SK-N-SH treated with all-trans-retinoic acid at 6 μM for 48 hours (cell line): ENCODE results near the gene PIK3R4.

Experiments used
- ATAC-seq: fragments of 200-7000 bp; cut with Tn5 transposase; 3 replicates; pipeline ENCODE4 v1.9.1; 2020; ENCODE audit warnings: mild to moderate bottlenecking, moderate library complexity
- ARNTL ChIP-seq: fragments of 450-650 bp; formaldehyde crosslinking; IDR thresholded peaks from 2 replicates; pipeline ENCODE4 v1.5.0; 2020; ENCODE audit warnings: low read depth, mild to moderate bottlenecking, moderate library complexity, borderline replicate concordance
- BACH2 ChIP-seq: fragments of 250-450 bp; sonication (Bioruptor Pico); IDR thresholded peaks from 2 replicates; pipeline ENCODE4 v1.9.0; 2021; ENCODE audit warnings: mild to moderate bottlenecking, borderline replicate concordance
- CREB5 ChIP-seq: fragments of 250-450 bp; sonication (Bioruptor Pico); IDR thresholded peaks from 2 replicates; pipeline ENCODE4 v1.5.1; 2020; ENCODE audit warnings: low read depth, mild to moderate bottlenecking, moderate library complexity
- CSRNP3 ChIP-seq: fragments of 250-450 bp; sonication (Bioruptor Pico); IDR thresholded peaks from 2 replicates; pipeline ENCODE4 v1.5.1; 2021; ENCODE audit warnings: mild to moderate bottlenecking, moderate library complexity
- ESRRG ChIP-seq: fragments of 250-450 bp; sonication (Bioruptor Pico); IDR thresholded peaks from 2 replicates; pipeline ENCODE4 v1.6.1; 2021; ENCODE audit warnings: mild to moderate bottlenecking
- GLIS3 ChIP-seq: fragments of 250-450 bp; sonication (Bioruptor Pico); IDR thresholded peaks from 2 replicates; pipeline ENCODE4 v1.5.0; 2020; ENCODE audit warnings: mild to moderate bottlenecking, moderate library complexity
- ISL1 ChIP-seq: fragments of 250-450 bp; sonication (Bioruptor Pico); IDR thresholded peaks from 2 replicates; pipeline ENCODE4 v2.1.2; 2022; ENCODE audit warnings: mild to moderate bottlenecking, moderate library complexity
- OSR1 ChIP-seq: fragments of 250-450 bp; sonication (Bioruptor Pico); IDR thresholded peaks from 2 replicates; pipeline ENCODE4 v1.8.0; 2022; ENCODE audit warnings: moderate library complexity, mild to moderate bottlenecking, inconsistent platforms
- PATZ1 ChIP-seq: fragments of 250-450 bp; sonication (Bioruptor Pico); IDR thresholded peaks from 2 replicates; pipeline ENCODE4 v1.8.0; 2020; ENCODE audit warnings: mild to moderate bottlenecking, moderate library complexity, borderline replicate concordance
- PPARA ChIP-seq: fragments of 250-450 bp; sonication (Bioruptor Pico); IDR thresholded peaks from 2 replicates; pipeline ENCODE4 v1.5.0; 2020; ENCODE audit warnings: mild to moderate bottlenecking, borderline replicate concordance
- RARB ChIP-seq: fragments of 250-450 bp; sonication (Bioruptor Pico); IDR thresholded peaks from 2 replicates; pipeline ENCODE4 v1.8.0; 2021; ENCODE audit warnings: mild to moderate bottlenecking, moderate library complexity
- TCF4 ChIP-seq: fragments of 250-450 bp; sonication (Bioruptor Pico); IDR thresholded peaks from 2 replicates; pipeline ENCODE4 v1.8.0; 2021; ENCODE audit warnings: mild to moderate bottlenecking, moderate library complexity, borderline replicate concordance
- TOX ChIP-seq: fragments of 250-450 bp; sonication (Bioruptor Pico); IDR thresholded peaks from 2 replicates; pipeline ENCODE4 v1.8.0; 2021; ENCODE audit warnings: mild to moderate bottlenecking, moderate library complexity, borderline replicate concordance
- TSHZ2 ChIP-seq: fragments of 250-450 bp; sonication (Bioruptor Pico); IDR thresholded peaks from 2 replicates; pipeline ENCODE4 v1.5.0; 2020; ENCODE audit warnings: mild to moderate bottlenecking, moderate library complexity
- ZC3H10 ChIP-seq: fragments of 250-450 bp; sonication (Bioruptor Pico); IDR thresholded peaks from 2 replicates; pipeline ENCODE4 v1.5.1; 2021; ENCODE audit warnings: mild to moderate bottlenecking, moderate library complexity
- ZFP3 ChIP-seq: fragments of 250-450 bp; sonication (Bioruptor Pico); IDR thresholded peaks from 2 replicates; pipeline ENCODE4 v1.5.0; 2020; ENCODE audit warnings: mild to moderate bottlenecking, moderate library complexity
- ZNF565 ChIP-seq: fragments of 450-650 bp; formaldehyde crosslinking; conservative IDR thresholded peaks from 2 replicates; pipeline ENCODE4 v1.5.0; 2020; ENCODE audit warnings: low read depth, mild to moderate bottlenecking, moderate library complexity
- ZNF70 ChIP-seq: fragments of 450-650 bp; formaldehyde crosslinking; IDR thresholded peaks from 2 replicates; pipeline ENCODE4 v1.5.0; 2020; ENCODE audit warnings: mild to moderate bottlenecking, moderate library complexity
- ZNF8 ChIP-seq: fragments of 450-650 bp; formaldehyde crosslinking; IDR thresholded peaks from 2 replicates; pipeline ENCODE4 v1.5.0; 2020; ENCODE audit warnings: mild to moderate bottlenecking, moderate library complexity

Gene PIK3R4

GRCh38 chr3:130688697-130689470 lies 57.7 kb downstream of the PIK3R4 start (continued):
- no peak for TF ChIP-seq TSHZ2
- no peak for TF ChIP-seq ZNF70 (CRISPR knock-in tag)
- no peak for TF ChIP-seq ZNF8 (CRISPR knock-in tag)
- no peak for TF ChIP-seq ISL1
- no peak for TF ChIP-seq RARB (CRISPR knock-in tag)
- TF ChIP-seq PPARA (CRISPR knock-in tag), result no peak
- TF ChIP-seq OSR1 (CRISPR knock-in tag), result no peak

- no peak for ATAC-seq
- no peak for TF ChIP-seq PPARA (CRISPR knock-in tag)
- no peak for TF ChIP-seq ZNF70 (CRISPR knock-in tag)
- TF ChIP-seq ESRRG (CRISPR knock-in tag), result no peak
Measured at GRCh38 chr3:130688015-130688688, 58.5 kb downstream of the PIK3R4 start.

GRCh38 chr3:130687327-130687726 lies 59.3 kb downstream of the PIK3R4 start:
- TF ChIP-seq ZNF565 (no peak), GLIS3 (CRISPR knock-in tag) (no peak), BACH2 (no peak), RARB (CRISPR knock-in tag) (no peak), ZNF8 (CRISPR knock-in tag) (no peak), TCF4 (CRISPR knock-in tag) (no peak), TSHZ2 (no peak), CSRNP3 (CRISPR knock-in tag) (no peak)
- TF ChIP-seq, all 23 proteins: peak for 0
- no peak for ATAC-seq

- no peak for ATAC-seq
- TF ChIP-seq PATZ1 (CRISPR knock-in tag) (no peak), TSHZ2 (no peak), TCF4 (CRISPR knock-in tag) (no peak), GLIS3 (CRISPR knock-in tag) (no peak), TOX (CRISPR knock-in tag) (no peak), BACH2 (no peak), ARNTL (CRISPR knock-in tag) (no peak), ZNF70 (CRISPR knock-in tag) (no peak), CREB5 (CRISPR knock-in tag) (no peak), ZC3H10 (CRISPR knock-in tag) (no peak), ZFP3 (CRISPR knock-in tag) (no peak), PPARA (CRISPR knock-in tag) (no peak)
Measured at GRCh38 chr3:130686833-130687232, 59.8 kb downstream of the PIK3R4 start.
